ENCODE measurements around the gene CDH10.

DNA sequence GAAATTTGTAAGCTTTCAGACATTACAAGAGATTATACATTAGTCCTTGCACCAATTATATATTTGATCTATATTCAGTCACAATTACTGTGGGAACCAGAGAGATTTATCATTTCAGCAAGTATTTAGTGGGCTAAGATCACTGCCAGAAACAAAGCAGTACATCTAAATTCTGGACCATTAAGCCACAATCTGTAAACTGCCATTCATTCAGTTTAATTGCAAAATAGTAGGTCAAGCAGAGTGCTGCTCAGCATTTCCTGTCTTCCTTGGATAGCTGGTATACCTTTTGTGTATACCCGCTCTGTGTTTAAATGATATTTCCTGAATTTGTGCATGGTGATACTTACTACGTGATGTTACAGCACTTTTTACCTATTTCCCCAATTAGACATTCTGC is 42.6 kb downstream of the CDH10 start:
- TF ChIP-seq, protein P1, sequence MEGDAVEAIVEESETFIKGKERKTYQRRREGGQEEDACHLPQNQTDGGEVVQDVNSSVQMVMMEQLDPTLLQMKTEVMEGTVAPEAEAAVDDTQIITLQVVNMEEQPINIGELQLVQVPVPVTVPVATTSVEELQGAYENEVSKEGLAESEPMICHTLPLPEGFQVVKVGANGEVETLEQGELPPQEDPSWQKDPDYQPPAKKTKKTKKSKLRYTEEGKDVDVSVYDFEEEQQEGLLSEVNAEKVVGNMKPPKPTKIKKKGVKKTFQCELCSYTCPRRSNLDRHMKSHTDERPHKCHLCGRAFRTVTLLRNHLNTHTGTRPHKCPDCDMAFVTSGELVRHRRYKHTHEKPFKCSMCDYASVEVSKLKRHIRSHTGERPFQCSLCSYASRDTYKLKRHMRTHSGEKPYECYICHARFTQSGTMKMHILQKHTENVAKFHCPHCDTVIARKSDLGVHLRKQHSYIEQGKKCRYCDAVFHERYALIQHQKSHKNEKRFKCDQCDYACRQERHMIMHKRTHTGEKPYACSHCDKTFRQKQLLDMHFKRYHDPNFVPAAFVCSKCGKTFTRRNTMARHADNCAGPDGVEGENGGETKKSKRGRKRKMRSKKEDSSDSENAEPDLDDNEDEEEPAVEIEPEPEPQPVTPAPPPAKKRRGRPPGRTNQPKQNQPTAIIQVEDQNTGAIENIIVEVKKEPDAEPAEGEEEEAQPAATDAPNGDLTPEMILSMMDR (IDR thresholded peaks at IDR 0.05; ENCODE audit: low read depth, low read length) = no peak
- TF ChIP-seq EZH2phosphoT487 (IDR thresholded peaks at IDR 0.05; ENCODE audit: low read depth) = no peak

Measured in OCI-LY3 (cell line).